Heart right ventricle (tissue), 16 donors: ENCODE data around the gene PLD1. TPM values are rescaled to one million over a fixed set of nuclear protein-coding genes. Genes with fewer than 3 reads are reported as not detected.
A peak's percentile ranks its signal among the peaks of the same experiment; 100 is the strongest.

ENCODE experiments used
- ATAC-seq, 8 donors: fragments of 200-7000 bp; cut with Tn5 transposase; one replicate each; pipeline ENCODE4 v1.9.1; 2020; ENCODE audit warnings: mild to moderate bottlenecking in 8 of 8, moderate library complexity in 8 of 8, moderate number of reproducible peaks in 1 of 8
- DNase-seq, 2 donors: peaks; one replicate each; pipeline ENCODE4 v3.0.0-alpha.2; 2020
- H3K27ac ChIP-seq, 10 donors: fragments of 200-600 bp; sonication (generic) in 2 of 10; one replicate each; pipeline versions ENCODE4 v1.5.0 to v1.8.0; 2020 to 2022; ENCODE audit warnings: mild to moderate bottlenecking in 3 of 10
- H3K27me3 ChIP-seq, 7 donors: fragments of 200-600 bp; one replicate each; pipeline ENCODE4 v1.8.0; 2021 to 2022; ENCODE audit warnings: mild to moderate bottlenecking in 2 of 7
- H3K36me3 ChIP-seq, 9 donors: fragments of 200-600 bp; sonication (generic) in 1 of 9; one replicate each; pipeline versions ENCODE4 v1.5.0 to v1.8.0; 2020 to 2022; ENCODE audit warnings: mild to moderate bottlenecking in 2 of 9
- H3K4me1 ChIP-seq, 9 donors: fragments of 200-600 bp; sonication (generic) in 1 of 9; one replicate each; pipeline versions ENCODE4 v1.5.0 to v1.8.0; 2020 to 2022; ENCODE audit warnings: mild to moderate bottlenecking in 4 of 9
- H3K4me3 ChIP-seq, 10 donors: fragments of 200-600 bp; sonication (generic) in 2 of 10; one replicate each; pipeline versions ENCODE4 v1.5.0 to v1.8.0; 2020 to 2022; ENCODE audit warnings: mild to moderate bottlenecking in 7 of 10, moderate library complexity in 2 of 10
- H3K9me3 ChIP-seq, 11 donors: fragments of 200-600 bp in 10 of 11; sonication (generic) in 2 of 11; one replicate each; pipeline versions ENCODE4 v1.5.0 to v1.8.0; 2013 to 2022; ENCODE audit warnings: mild to moderate bottlenecking in 2 of 11, control low read depth in 1 of 11, moderate library complexity in 1 of 11
- CTCF ChIP-seq, 9 donors: fragments of 200-600 bp; sonication (generic) in 2 of 9; IDR thresholded peaks; one replicate each; pipeline versions ENCODE4 v1.5.0 to v1.8.0; 2021 to 2022; ENCODE audit warnings: antibody characterized with exemption in 9 of 9, mild to moderate bottlenecking in 5 of 9, moderate library complexity in 1 of 9
- WGBS, 2 donors: extraction: QIAGEN DNeasy Blood & Tissue Kit; methylation state at CpG; one replicate each; pipeline ENCODE4 v1.1.7; 2013; ENCODE audit warnings: inconsistent platforms in 1 of 2; 5-methylcytosine and 5-hydroxymethylcytosine counted together
- intact Hi-C, 10 donors: fragments of 100-400 bp; cut with DNase I; formaldehyde crosslinking; loops; one replicate each; pipeline versions ENCODE4 v1.11.1 to v1.14.2; 2022
- polyA plus RNA-seq, 2 donors: library from polyadenylated mRNA; stranded (reverse); fragments of 200-250 nt; gene quantifications; one replicate each; pipeline ENCODE4 v1.2.3, GENCODE V29; 2013
- total RNA-seq, 10 donors: library from RNA; stranded (reverse); fragmentation: NEBNext Ultra II Directional in 3 of 10; extraction: Animal tissue kit (Norgen Biotek cat#: 25700) in 3 of 10; gene quantifications; one replicate each; pipeline versions ENCODE4 v1.2.1 to v1.2.4, GENCODE V29; 2021 to 2023
- donor health status: Arrhythmogenic right ventricular cardiomyopathy.
- donor health status: ischemic (EF 13 %, LVEDD 7.1; RV severe dilation, severe dysfunction).
- donor health status: healthy with polysubstance abuse.
- donor health status: DM: no; HTN: yes; CAD: no.
- donor health status: DM: no; HTN: no; CAD: no.
- donor health status: ischemic (EF 25% LVEDD 6.9; RV normal size, moderate dysfunction).
- donor health status: ischemic (EF 25% LVEDD 5.7; RV mildly dilated, moderate dysfunction).
- donor health status: healthy.
- donor health status: DM: yes; HTN: yes; CAD: no.
- donor health status: Ischemic cardiomyopathy.
- donor health status: ischemic (EF 35%, LVEDD 5.7; RV mildly dilated, moderate dysfunction).
- donor health status: nonischemic (EF 11% LVEDD 7.7; RV severe dilation, severe dysfunction).
- donor health status: DM: yes; HTN: yes; CAD: no.
- donor health status: PGD.
- donor health status: ischemic (EF 29% LVEDD 5.4; RV normal size, mild dysfunction).
- donor health status: nonischemic (EF 23%, LVEDD 6.1; RV moderate dilation, normal function).

The PLD1 gene
- total and polyA plus RNA-seq, 12 donors = 10.5 to 83.3 (median 62.9) TPM

- no peak for DNase-seq
- Histone ChIP-seq H3K4me3 (no peak overlapping the region), H3K9me3 (no peaks in the 10 kb centered on the region), H3K27me3 (no peaks in the 10 kb centered on the region), H3K27ac (peak overlapping the region in 1 of 10 donors; percentile 4), H3K36me3 (no peaks in the 10 kb centered on the region), H3K4me1 (peaks cover 0 to 41% (median 25%) of the 10 kb centered on the region in 9 donors)
- intact Hi-C loops = loop anchor here in 1 of 10 donors (10.0 kb wide), 1 partner anchor 188 kb away; the partner anchor contains the start of gene FNDC3B
- TF ChIP-seq CTCF (IDR thresholded peaks at IDR 0.05) = no peak
- ATAC-seq = peak in 7 of 8 donors; percentile 28 to 69 (median 59)
- WGBS, 2 donors = 43 to 62% methylated on average over 6 of the region's 6 CpGs
Observed at GRCh38 chr3:171847133-171847532, 36.9 kb upstream of the PLD1 start.

GRCh38 chr3:171846597-171846996, 36.3 kb upstream of the PLD1 start:
- Histone ChIP-seq H3K27me3 (no peaks in the 10 kb centered on the region), H3K36me3 (no peaks in the 10 kb centered on the region), H3K9me3 (no peaks in the 10 kb centered on the region), H3K4me1 (peaks cover 0 to 47% (median 28%) of the 10 kb centered on the region in 9 donors), H3K4me3 (no peak overlapping the region), H3K27ac (peak overlapping the region in 1 of 10 donors; percentile 4)
- ATAC-seq (no peak), DNase-seq (no peak)
- WGBS, 2 donors = 74 to 75% methylated on average over 2 of the region's 2 CpGs
- intact Hi-C loops = loop anchor here in 1 of 10 donors (10.0 kb wide), 1 partner anchor 188 kb away; the partner anchor contains the start of gene FNDC3B
- TF ChIP-seq CTCF (IDR thresholded peaks at IDR 0.05) = no peak

- ATAC-seq = no peak
- H3K27ac ChIP-seq = no peak overlapping the region
- peaks cover 0 to 52% (median 33%) of the 10 kb centered on the region in 9 donors for H3K4me1 ChIP-seq
- TF ChIP-seq CTCF (IDR thresholded peaks at IDR 0.05) = no peak
- intact Hi-C loops = loop anchor here in 1 of 10 donors (10.0 kb wide), 1 partner anchor 189 kb away; the partner anchor contains the start of gene FNDC3B
- 74 to 79% methylated on average over 3 of the region's 3 CpGs for WGBS, 2 donors
- no peak for DNase-seq
- H3K4me3 ChIP-seq = no peak overlapping the region
- no peaks in the 10 kb centered on the region for H3K9me3 ChIP-seq
- H3K36me3 ChIP-seq = no peaks in the 10 kb centered on the region
- H3K27me3 ChIP-seq = no peaks in the 10 kb centered on the region
Observed at GRCh38 chr3:171845481-171846284, 35.4 kb upstream of the PLD1 start.

GRCh38 chr3:171844873-171845272, 34.6 kb upstream of the PLD1 start:
- no peak for TF ChIP-seq CTCF (IDR thresholded peaks at IDR 0.05)
- H3K27me3 ChIP-seq = no peaks in the 10 kb centered on the region
- intact Hi-C loops = loop anchor here in 1 of 10 donors (10.0 kb wide), 1 partner anchor 190 kb away; the partner anchor contains the start of gene FNDC3B
- H3K4me1 ChIP-seq = peaks cover 0 to 44% (median 34%) of the 10 kb centered on the region in 9 donors
- no peak for DNase-seq
- H3K27ac ChIP-seq = no peak overlapping the region
- 90 to 97% methylated on average over 2 of the region's 2 CpGs for WGBS, 2 donors
- no peak overlapping the region for H3K4me3 ChIP-seq
- ATAC-seq = no peak
- no peaks in the 10 kb centered on the region for H3K9me3 ChIP-seq
- no peaks in the 10 kb centered on the region for H3K36me3 ChIP-seq
